Ovary (tissue), 3 donors: ENCODE data around the gene SMARCD1.

Experiments
- CTCF ChIP-seq, 3 donors: fragments of 450-650 bp in 2 of 3; fragments of 200-600 bp in 1 of 3; IDR thresholded peaks; one replicate each; pipeline versions ENCODE4 v1.5.1 to v1.8.0; 2016 to 2022; ENCODE audit warnings: antibody characterized with exemption in 3 of 3, mild to moderate bottlenecking in 1 of 3
- POLR2A ChIP-seq: fragments of 450-650 bp; IDR thresholded peaks from one replicate; pipeline ENCODE4 v1.6.1; 2017; ENCODE audit warnings: antibody characterized with exemption, mild to moderate bottlenecking, moderate library complexity
- donor health status: DM: no; HTN: no; CAD: no.

- no peak for TF ChIP-seq CTCF (IDR thresholded peaks at IDR 0.05)
- no peak for TF ChIP-seq POLR2A
Observed at GRCh38 chr12:50127546-50127945, 42.4 kb downstream of the SMARCD1 start.
